GM12873 (cell line): ENCODE data around the gene TGM6.

Experiments used
- CTCF ChIP-seq: IDR thresholded peaks from 2 replicates; pipeline ENCODE4 v1.5.1; 2012; ENCODE audit warnings: low read depth, mild to moderate bottlenecking, moderate library complexity, low read length, control low read depth; ENCODE audit not compliant: insufficient read depth; ENCODE audit errors: missing control alignments

TGM6 gene

GRCh38 chr20:2455771-2456497 lies 75.2 kb downstream of the TGM6 start:
- TF ChIP-seq CTCF, result no peak

- TF ChIP-seq CTCF, result no peak
These were observed 78.3 kb downstream of the TGM6 start for GRCh38 chr20:2458919-2459499.

GRCh38 chr20:2459981-2460751 lies 79.5 kb downstream of the TGM6 start:
- no peak for TF ChIP-seq CTCF

GRCh38 chr20:2460752-2461424 lies 80.2 kb downstream of the TGM6 start:
- no peak for TF ChIP-seq CTCF

- no peak for TF ChIP-seq CTCF
These were observed 81.8 kb downstream of the TGM6 start for GRCh38 chr20:2462484-2462883.

GRCh38 chr20:2463616-2464365 lies 83.1 kb downstream of the TGM6 start:
- no peak for TF ChIP-seq CTCF
